ENCODE data around the gene THOC5. TPM values are rescaled to one million over a fixed set of nuclear protein-coding genes. Genes with fewer than 3 reads are reported as not detected.

Gene THOC5
- polyA plus RNA-seq (2012; rRNA removed) = 95.9 and 141 TPM in 2 replicates
- polyA plus RNA-seq (2012; cell fraction: cytosol; rRNA removed) = 64.7 and 68.6 TPM in 2 replicates
- 373 and 391 TPM in 2 replicates for polyA plus RNA-seq (2012; cell fraction: nucleus; rRNA removed)

DNA sequence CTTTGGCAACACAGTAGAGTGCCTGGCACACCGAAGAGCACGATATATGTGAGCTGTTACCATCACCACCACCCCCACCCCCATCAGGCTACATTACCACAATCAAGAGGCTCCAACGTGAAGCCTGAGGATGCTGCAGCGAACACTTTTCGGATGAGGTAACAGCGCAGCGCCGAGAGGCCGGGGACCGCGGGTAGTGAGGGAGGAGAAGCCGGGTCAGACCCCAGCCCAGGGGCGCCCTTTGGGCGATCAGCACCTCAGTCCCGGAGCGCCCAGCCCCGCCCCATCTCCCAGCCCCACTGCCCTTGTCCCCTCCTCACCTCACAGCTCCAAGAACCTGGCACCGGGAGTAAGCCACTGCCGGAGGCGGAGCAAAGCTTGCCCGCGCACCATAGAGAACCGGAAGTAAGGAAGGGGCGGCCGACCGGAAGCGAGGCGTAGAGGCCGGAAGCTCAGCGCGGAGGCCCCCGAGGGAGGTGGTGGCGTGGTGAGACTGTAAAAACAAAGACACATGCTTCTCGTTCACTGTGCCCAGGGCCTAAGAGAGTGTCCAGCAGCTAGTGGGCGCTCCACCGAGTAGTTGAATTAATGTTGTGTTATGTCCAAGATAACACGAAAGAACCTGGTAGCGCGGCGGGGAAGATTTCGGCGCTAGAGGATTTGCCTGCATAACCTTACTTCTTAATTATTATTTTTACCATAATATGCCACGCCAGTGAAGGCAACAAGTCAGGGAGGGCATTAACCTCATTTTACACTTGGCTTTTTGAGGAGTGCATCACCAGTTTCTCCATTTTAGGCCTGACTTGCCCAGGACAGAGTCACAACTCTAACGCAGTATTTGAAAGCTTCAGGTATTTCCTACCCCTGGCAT, at the start of gene THOC5:
THOC5 (minus strand) TSS at position 407 of the 874 bp plus-strand sequence. CDS start 4,610 bp downstream, outside the sequence.
- 1% methylated on average over 29 of the region's 44 CpGs for WGBS (ENCODE audit: low lambda C conversion rate)
- H3K27me3 ChIP-seq (ENCODE audit: insufficient read depth) = no peaks in the 10 kb centered on the region
- peaks cover 42% of the 10 kb centered on the region for H3K79me2 ChIP-seq (ENCODE audit: insufficient read depth)
- ChIA-PET POLR2A (interaction anchor here (0.6 to 2.6 kb wide), 16 partner anchors 8 to 267 kb away, joined by 3 to 18 read pairs (median 4); partner anchors contain the start of genes GAS2L1, NEFH, NF2 and NIPSNAP1), CTCF (interaction anchor here (0.7 to 2.8 kb wide), 14 partner anchors 9 to 452 kb away, joined by 3 to 13 read pairs (median 4); partner anchors contain the start of gene NIPSNAP1)
- H3K9me3 ChIP-seq = no peaks in the 10 kb centered on the region
- H3K4me3 ChIP-seq (ENCODE audit: low read depth in 2 of 2, low read length in 1 of 2) = peak within 1 kb of the TSS; percentile 77 to 88
- H2AFZ ChIP-seq (ENCODE audit: low read depth) = peak within 1 kb of the TSS; percentile 75
- peak within 1 kb of the TSS; percentile 79 to 92 for H3K27ac ChIP-seq (ENCODE audit: low read depth in 2 of 2, low read length in 1 of 2)
- H3K9ac ChIP-seq = peak within 1 kb of the TSS; percentile 79
- H4K20me1 ChIP-seq (ENCODE audit: insufficient read depth) = no peaks in the 10 kb centered on the region
- peak within 1 kb of the TSS; percentile 90 for H3K4me2 ChIP-seq
- H3K4me1 ChIP-seq (ENCODE audit: control insufficient read depth in 1 of 2, insufficient read depth in 2 of 2, low read depth in 1 of 2, low read length in 1 of 2) = peaks cover 6 to 12% of the 10 kb centered on the region in 2 experiments; a peak in 3 of 4 replicates
- no peaks in the 10 kb centered on the region for H3K9me2 ChIP-seq
- DNase-seq = peak; percentile 96
- peaks cover 20% of the 10 kb centered on the region for H3F3A ChIP-seq (replicated peaks; ENCODE audit: insufficient read depth)
- H3K36me3 ChIP-seq (replicated peaks in 1 of 2; ENCODE audit: control insufficient read depth in 1 of 2, insufficient read depth in 2 of 2, low read length in 1 of 2) = peaks cover 32 to 33% of the 10 kb centered on the region in 2 experiments
- TF ChIP-seq, protein P1, sequence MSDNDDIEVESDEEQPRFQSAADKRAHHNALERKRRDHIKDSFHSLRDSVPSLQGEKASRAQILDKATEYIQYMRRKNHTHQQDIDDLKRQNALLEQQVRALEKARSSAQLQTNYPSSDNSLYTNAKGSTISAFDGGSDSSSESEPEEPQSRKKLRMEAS (IDR thresholded peaks at IDR 0.05; ENCODE audit: low read depth) = peak; percentile 99
- TF ChIP-seq SMC3 (IDR thresholded peaks at IDR 0.05; ENCODE audit: low read depth, low read length) (no peak; the same call in 1 of the 2 replicates), RFX5 (IDR thresholded peaks at IDR 0.05; ENCODE audit: low read length) (peak; percentile 63; the same call in 1 of the 2 replicates), GABPA (IDR thresholded peaks at IDR 0.05; ENCODE audit: low read depth) (peak; percentile 97), NFIC (IDR thresholded peaks at IDR 0.05; ENCODE audit: borderline replicate concordance) (peak; percentile 12; the same call in 1 of the 2 replicates), ELF1 (IDR thresholded peaks at IDR 0.05) (peak; percentile 92), RCOR1 (IDR thresholded peaks at IDR 0.05; ENCODE audit: low read length) (peak; percentile 66), FOXM1 (IDR thresholded peaks at IDR 0.05; ENCODE audit: low read depth) (no peak), CHD2 (IDR thresholded peaks at IDR 0.05; ENCODE audit: low read length, partially characterized antibody) (peak; percentile 78), TEAD4 (IDR thresholded peaks at IDR 0.05; ENCODE audit: borderline replicate concordance, insufficient read depth) (no peak), SIN3A (IDR thresholded peaks at IDR 0.05; ENCODE audit: borderline replicate concordance, low read depth, low read length) (peak; percentile 88; the same call in 1 of the 2 replicates), EP300 (IDR thresholded peaks at IDR 0.05; ENCODE audit: borderline replicate concordance in 1 of 2, low read depth in 1 of 2, low read length in 1 of 2) (peak in 1 of 2 experiments; percentile 23; a peak in 2 of 4 replicates), TAF1 (IDR thresholded peaks at IDR 0.05; ENCODE audit: borderline replicate concordance, low read depth, low read length) (peak; percentile 80), JUND (IDR thresholded peaks at IDR 0.05) (0 out of 2 replicates have a peak, but pooled peaks have one; percentile 15), EZH2phosphoT487 (IDR thresholded peaks at IDR 0.05; ENCODE audit: borderline replicate concordance, low read depth) (no peak)
- TF ChIP-seq, protein P2, sequence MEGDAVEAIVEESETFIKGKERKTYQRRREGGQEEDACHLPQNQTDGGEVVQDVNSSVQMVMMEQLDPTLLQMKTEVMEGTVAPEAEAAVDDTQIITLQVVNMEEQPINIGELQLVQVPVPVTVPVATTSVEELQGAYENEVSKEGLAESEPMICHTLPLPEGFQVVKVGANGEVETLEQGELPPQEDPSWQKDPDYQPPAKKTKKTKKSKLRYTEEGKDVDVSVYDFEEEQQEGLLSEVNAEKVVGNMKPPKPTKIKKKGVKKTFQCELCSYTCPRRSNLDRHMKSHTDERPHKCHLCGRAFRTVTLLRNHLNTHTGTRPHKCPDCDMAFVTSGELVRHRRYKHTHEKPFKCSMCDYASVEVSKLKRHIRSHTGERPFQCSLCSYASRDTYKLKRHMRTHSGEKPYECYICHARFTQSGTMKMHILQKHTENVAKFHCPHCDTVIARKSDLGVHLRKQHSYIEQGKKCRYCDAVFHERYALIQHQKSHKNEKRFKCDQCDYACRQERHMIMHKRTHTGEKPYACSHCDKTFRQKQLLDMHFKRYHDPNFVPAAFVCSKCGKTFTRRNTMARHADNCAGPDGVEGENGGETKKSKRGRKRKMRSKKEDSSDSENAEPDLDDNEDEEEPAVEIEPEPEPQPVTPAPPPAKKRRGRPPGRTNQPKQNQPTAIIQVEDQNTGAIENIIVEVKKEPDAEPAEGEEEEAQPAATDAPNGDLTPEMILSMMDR (IDR thresholded peaks at IDR 0.05) = peak; percentile 73
- TF ChIP-seq, protein P3, sequence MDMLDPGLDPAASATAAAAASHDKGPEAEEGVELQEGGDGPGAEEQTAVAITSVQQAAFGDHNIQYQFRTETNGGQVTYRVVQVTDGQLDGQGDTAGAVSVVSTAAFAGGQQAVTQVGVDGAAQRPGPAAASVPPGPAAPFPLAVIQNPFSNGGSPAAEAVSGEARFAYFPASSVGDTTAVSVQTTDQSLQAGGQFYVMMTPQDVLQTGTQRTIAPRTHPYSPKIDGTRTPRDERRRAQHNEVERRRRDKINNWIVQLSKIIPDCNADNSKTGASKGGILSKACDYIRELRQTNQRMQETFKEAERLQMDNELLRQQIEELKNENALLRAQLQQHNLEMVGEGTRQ (IDR thresholded peaks at IDR 0.05; ENCODE audit: borderline replicate concordance, low read depth, low read length) = no peak
- TF ChIP-seq, protein P4, sequence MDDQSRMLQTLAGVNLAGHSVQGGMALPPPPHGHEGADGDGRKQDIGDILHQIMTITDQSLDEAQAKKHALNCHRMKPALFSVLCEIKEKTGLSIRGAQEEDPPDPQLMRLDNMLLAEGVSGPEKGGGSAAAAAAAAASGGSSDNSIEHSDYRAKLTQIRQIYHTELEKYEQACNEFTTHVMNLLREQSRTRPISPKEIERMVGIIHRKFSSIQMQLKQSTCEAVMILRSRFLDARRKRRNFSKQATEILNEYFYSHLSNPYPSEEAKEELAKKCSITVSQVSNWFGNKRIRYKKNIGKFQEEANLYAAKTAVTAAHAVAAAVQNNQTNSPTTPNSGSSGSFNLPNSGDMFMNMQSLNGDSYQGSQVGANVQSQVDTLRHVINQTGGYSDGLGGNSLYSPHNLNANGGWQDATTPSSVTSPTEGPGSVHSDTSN (IDR thresholded peaks at IDR 0.05) = 0 out of 2 replicates have a peak, but pooled peaks have one; percentile 3
- TF ChIP-seq, protein P5, sequence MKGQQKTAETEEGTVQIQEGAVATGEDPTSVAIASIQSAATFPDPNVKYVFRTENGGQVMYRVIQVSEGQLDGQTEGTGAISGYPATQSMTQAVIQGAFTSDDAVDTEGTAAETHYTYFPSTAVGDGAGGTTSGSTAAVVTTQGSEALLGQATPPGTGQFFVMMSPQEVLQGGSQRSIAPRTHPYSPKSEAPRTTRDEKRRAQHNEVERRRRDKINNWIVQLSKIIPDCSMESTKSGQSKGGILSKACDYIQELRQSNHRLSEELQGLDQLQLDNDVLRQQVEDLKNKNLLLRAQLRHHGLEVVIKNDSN (IDR thresholded peaks at IDR 0.05; ENCODE audit: borderline replicate concordance, low read depth) = no peak
- TF ChIP-seq, protein P6, sequence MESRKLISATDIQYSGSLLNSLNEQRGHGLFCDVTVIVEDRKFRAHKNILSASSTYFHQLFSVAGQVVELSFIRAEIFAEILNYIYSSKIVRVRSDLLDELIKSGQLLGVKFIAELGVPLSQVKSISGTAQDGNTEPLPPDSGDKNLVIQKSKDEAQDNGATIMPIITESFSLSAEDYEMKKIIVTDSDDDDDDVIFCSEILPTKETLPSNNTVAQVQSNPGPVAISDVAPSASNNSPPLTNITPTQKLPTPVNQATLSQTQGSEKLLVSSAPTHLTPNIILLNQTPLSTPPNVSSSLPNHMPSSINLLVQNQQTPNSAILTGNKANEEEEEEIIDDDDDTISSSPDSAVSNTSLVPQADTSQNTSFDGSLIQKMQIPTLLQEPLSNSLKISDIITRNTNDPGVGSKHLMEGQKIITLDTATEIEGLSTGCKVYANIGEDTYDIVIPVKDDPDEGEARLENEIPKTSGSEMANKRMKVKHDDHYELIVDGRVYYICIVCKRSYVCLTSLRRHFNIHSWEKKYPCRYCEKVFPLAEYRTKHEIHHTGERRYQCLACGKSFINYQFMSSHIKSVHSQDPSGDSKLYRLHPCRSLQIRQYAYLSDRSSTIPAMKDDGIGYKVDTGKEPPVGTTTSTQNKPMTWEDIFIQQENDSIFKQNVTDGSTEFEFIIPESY (IDR thresholded peaks at IDR 0.05; ENCODE audit: borderline replicate concordance, low read depth) = peak; percentile 42; the same call in 1 of the 2 replicates
